Measurements from ENCODE around the gene SORCS2.

DNA sequence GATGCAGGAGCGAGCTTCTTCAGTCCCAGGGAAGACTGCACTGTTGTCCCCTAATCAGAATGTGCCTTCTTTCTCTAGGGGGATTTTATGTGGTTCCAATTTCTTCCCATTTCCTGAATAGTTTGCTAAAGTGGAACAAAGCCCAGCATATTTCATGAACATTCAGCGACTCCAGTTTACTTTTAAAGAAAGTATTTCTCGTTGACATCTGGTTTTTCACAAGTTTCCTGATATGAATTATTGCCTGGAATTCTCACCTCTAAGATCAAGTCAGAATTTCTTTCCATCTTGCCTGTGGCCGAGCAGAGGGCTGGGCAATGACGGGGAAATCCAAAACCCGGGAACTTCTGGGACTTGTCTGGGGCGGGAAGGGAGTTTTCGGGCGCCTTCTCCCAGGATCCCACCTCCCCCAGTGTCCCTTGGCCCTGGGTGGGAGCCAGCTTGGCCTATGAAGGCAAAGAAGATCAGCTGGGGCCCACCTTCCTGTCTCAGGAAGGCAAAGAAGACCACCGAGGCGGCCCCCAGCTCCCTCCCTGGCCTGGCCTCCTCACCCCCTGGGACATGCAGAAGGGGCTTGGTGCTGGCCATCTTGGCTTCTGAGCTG lies 15.4 kb downstream of the SORCS2 start:
- no peak for TF ChIP-seq POLR2A (IDR thresholded peaks at IDR 0.05)
- TF ChIP-seq, protein P1, sequence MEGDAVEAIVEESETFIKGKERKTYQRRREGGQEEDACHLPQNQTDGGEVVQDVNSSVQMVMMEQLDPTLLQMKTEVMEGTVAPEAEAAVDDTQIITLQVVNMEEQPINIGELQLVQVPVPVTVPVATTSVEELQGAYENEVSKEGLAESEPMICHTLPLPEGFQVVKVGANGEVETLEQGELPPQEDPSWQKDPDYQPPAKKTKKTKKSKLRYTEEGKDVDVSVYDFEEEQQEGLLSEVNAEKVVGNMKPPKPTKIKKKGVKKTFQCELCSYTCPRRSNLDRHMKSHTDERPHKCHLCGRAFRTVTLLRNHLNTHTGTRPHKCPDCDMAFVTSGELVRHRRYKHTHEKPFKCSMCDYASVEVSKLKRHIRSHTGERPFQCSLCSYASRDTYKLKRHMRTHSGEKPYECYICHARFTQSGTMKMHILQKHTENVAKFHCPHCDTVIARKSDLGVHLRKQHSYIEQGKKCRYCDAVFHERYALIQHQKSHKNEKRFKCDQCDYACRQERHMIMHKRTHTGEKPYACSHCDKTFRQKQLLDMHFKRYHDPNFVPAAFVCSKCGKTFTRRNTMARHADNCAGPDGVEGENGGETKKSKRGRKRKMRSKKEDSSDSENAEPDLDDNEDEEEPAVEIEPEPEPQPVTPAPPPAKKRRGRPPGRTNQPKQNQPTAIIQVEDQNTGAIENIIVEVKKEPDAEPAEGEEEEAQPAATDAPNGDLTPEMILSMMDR (IDR thresholded peaks at IDR 0.05), result no peak
